ENCODE results near the gene GPR82.
A peak's percentile ranks its signal among the peaks of the same experiment; 100 is the strongest.
"Not testable (repeated sequence)": the region's sequence is repeated elsewhere in the genome, so short reads cannot be mapped to it uniquely, and the experiment has no call there.

Gene GPR82

GRCh38 chrX:41705680-41706374 is 18.2 kb upstream of the GPR82 start:
- Mint-ChIP-seq H3K4me1 (ENCODE audit: low read depth) (peaks cover 30% of the 10 kb centered on the region), H3K27me3 (ENCODE audit: low read depth) (no peaks in the 10 kb centered on the region), H3K27ac (peak overlapping the region; percentile 81), H3K36me3 (ENCODE audit: low read depth) (peaks cover 11% of the 10 kb centered on the region), H3K9me3 (no peaks in the 10 kb centered on the region), H3K4me3 (peak overlapping the region; percentile 43)

GRCh38 chrX:41707218-41707617 is 16.8 kb upstream of the GPR82 start:
- H3K27me3 Mint-ChIP-seq (ENCODE audit: low read depth): no peaks in the 10 kb centered on the region

GRCh38 chrX:41708486-41708885 is 15.5 kb upstream of the GPR82 start:
- peaks cover 14% of the 10 kb centered on the region for H3K36me3 Mint-ChIP-seq (ENCODE audit: low read depth)
- no peak overlapping the region for H3K4me3 Mint-ChIP-seq
- no peaks in the 10 kb centered on the region for H3K27me3 Mint-ChIP-seq (ENCODE audit: low read depth)
- peaks cover 37% of the 10 kb centered on the region for H3K4me1 Mint-ChIP-seq (ENCODE audit: low read depth)
- no peaks in the 10 kb centered on the region for H3K9me3 Mint-ChIP-seq
- H3K27ac Mint-ChIP-seq: no peak overlapping the region

More at GRCh38 chrX:41707218-41707617, 16.8 kb upstream of the GPR82 start:
- Mint-ChIP-seq H3K4me1 (ENCODE audit: low read depth) (peaks cover 32% of the 10 kb centered on the region), H3K36me3 (ENCODE audit: low read depth) (peaks cover 11% of the 10 kb centered on the region), H3K27ac (no peak overlapping the region), H3K9me3 (no peaks in the 10 kb centered on the region), H3K4me3 (no peak overlapping the region)

- no peak overlapping the region for H3K4me3 Mint-ChIP-seq
- H3K27me3 Mint-ChIP-seq (ENCODE audit: low read depth): no peaks in the 10 kb centered on the region
- no peaks in the 10 kb centered on the region for H3K9me3 Mint-ChIP-seq
- no peak overlapping the region for H3K27ac Mint-ChIP-seq
- H3K4me1 Mint-ChIP-seq (ENCODE audit: low read depth): peaks cover 34% of the 10 kb centered on the region
- peaks cover 13% of the 10 kb centered on the region for H3K36me3 Mint-ChIP-seq (ENCODE audit: low read depth)
Observed at GRCh38 chrX:41711021-41711667, 12.8 kb upstream of the GPR82 start.

GRCh38 chrX:41716222-41716621 is 7.8 kb upstream of the GPR82 start:
- Mint-ChIP-seq H3K4me3 (no peak overlapping the region), H3K36me3 (ENCODE audit: low read depth) (peaks cover 30% of the 10 kb centered on the region), H3K27ac (peak overlapping the region; percentile 68), H3K9me3 (peaks cover 20% of the 10 kb centered on the region), H3K27me3 (ENCODE audit: low read depth) (no peaks in the 10 kb centered on the region), H3K4me1 (ENCODE audit: low read depth) (peaks cover 37% of the 10 kb centered on the region)

GRCh38 chrX:41716767-41717473 is 7.1 kb upstream of the GPR82 start:
- H3K9me3 Mint-ChIP-seq: peaks cover 20% of the 10 kb centered on the region
- H3K36me3 Mint-ChIP-seq (ENCODE audit: low read depth): peaks cover 34% of the 10 kb centered on the region
- H3K4me1 Mint-ChIP-seq (ENCODE audit: low read depth): peaks cover 40% of the 10 kb centered on the region
- peak overlapping the region; percentile 90 for H3K27ac Mint-ChIP-seq
- H3K27me3 Mint-ChIP-seq (ENCODE audit: low read depth): no peaks in the 10 kb centered on the region
- no peak overlapping the region for H3K4me3 Mint-ChIP-seq

- Mint-ChIP-seq H3K36me3 (ENCODE audit: low read depth) (peaks cover 36% of the 10 kb centered on the region), H3K27ac (no peak overlapping the region), H3K4me1 (ENCODE audit: low read depth) (peaks cover 42% of the 10 kb centered on the region), H3K4me3 (no peak overlapping the region), H3K9me3 (peaks cover 25% of the 10 kb centered on the region), H3K27me3 (ENCODE audit: low read depth) (no peaks in the 10 kb centered on the region)
Observed at GRCh38 chrX:41718481-41719235, 5.3 kb upstream of the GPR82 start.

GRCh38 chrX:41719610-41720009 is 4.4 kb upstream of the GPR82 start:
- Mint-ChIP-seq H3K27ac (peak overlapping the region; percentile 63), H3K9me3 (peaks cover 25% of the 10 kb centered on the region), H3K36me3 (ENCODE audit: low read depth) (peaks cover 31% of the 10 kb centered on the region), H3K4me1 (ENCODE audit: low read depth) (peaks cover 39% of the 10 kb centered on the region)
- not testable (repeated sequence) for H3K27me3 Mint-ChIP-seq (ENCODE audit: low read depth); H3K4me3 Mint-ChIP-seq

GRCh38 chrX:41720125-41720779 is 3.7 kb upstream of the GPR82 start:
- Mint-ChIP-seq H3K4me1 (ENCODE audit: low read depth) (peaks cover 36% of the 10 kb centered on the region), H3K4me3 (no peak overlapping the region), H3K9me3 (peaks cover 25% of the 10 kb centered on the region), H3K36me3 (ENCODE audit: low read depth) (peaks cover 31% of the 10 kb centered on the region), H3K27ac (peak overlapping the region; percentile 76), H3K27me3 (ENCODE audit: low read depth) (no peaks in the 10 kb centered on the region)

GRCh38 chrX:41721590-41721989 is 2.4 kb upstream of the GPR82 start:
- Mint-ChIP-seq H3K4me3 (no peak overlapping the region), H3K4me1 (ENCODE audit: low read depth) (peaks cover 26% of the 10 kb centered on the region), H3K9me3 (peaks cover 25% of the 10 kb centered on the region), H3K36me3 (ENCODE audit: low read depth) (peaks cover 31% of the 10 kb centered on the region), H3K27ac (no peak overlapping the region), H3K27me3 (ENCODE audit: low read depth) (no peaks in the 10 kb centered on the region)

- H3K27ac Mint-ChIP-seq: peak overlapping the region; percentile 21
- H3K4me1 Mint-ChIP-seq (ENCODE audit: low read depth): peaks cover 20% of the 10 kb centered on the region
- H3K4me3 Mint-ChIP-seq: no peak overlapping the region
Observed at GRCh38 chrX:41722214-41722613, 1.8 kb upstream of the GPR82 start.

GRCh38 chrX:41722816-41723618 is 964 bp upstream of the GPR82 start:
- no peaks in the 10 kb centered on the region for H3K27me3 Mint-ChIP-seq (ENCODE audit: low read depth)
- H3K4me3 Mint-ChIP-seq: no peak overlapping the region
- no peak overlapping the region for H3K27ac Mint-ChIP-seq
- peaks cover 15% of the 10 kb centered on the region for H3K9me3 Mint-ChIP-seq
- H3K36me3 Mint-ChIP-seq (ENCODE audit: low read depth): peaks cover 32% of the 10 kb centered on the region
- peaks cover 20% of the 10 kb centered on the region for H3K4me1 Mint-ChIP-seq (ENCODE audit: low read depth)

More at GRCh38 chrX:41722214-41722613, 1.8 kb upstream of the GPR82 start:
- Mint-ChIP-seq H3K27me3 (ENCODE audit: low read depth) (no peaks in the 10 kb centered on the region), H3K36me3 (ENCODE audit: low read depth) (peaks cover 30% of the 10 kb centered on the region), H3K9me3 (peaks cover 19% of the 10 kb centered on the region)

- Mint-ChIP-seq H3K27me3 (ENCODE audit: low read depth) (no peaks in the 10 kb centered on the region), H3K27ac (no peak overlapping the region)
Observed at GRCh38 chrX:41728125-41728524, 4.1 kb downstream of the GPR82 start.

More at GRCh38 chrX:41728125-41728524, 4.1 kb downstream of the GPR82 start:
- Mint-ChIP-seq H3K4me3 (no peak overlapping the region), H3K9me3 (no peaks in the 10 kb centered on the region), H3K4me1 (ENCODE audit: low read depth) (peaks cover 10% of the 10 kb centered on the region), H3K36me3 (ENCODE audit: low read depth) (peaks cover 15% of the 10 kb centered on the region)
